Transverse colon (tissue), 4 donors: Measurements from ENCODE around the gene TMEM187. TPM values are rescaled to one million over a fixed set of nuclear protein-coding genes. Genes with fewer than 3 reads are reported as not detected.

ENCODE experiments used
- DNase-seq: peaks from one replicate; pipeline ENCODE4 v3.0.0-alpha.2; 2019
- H3K27ac ChIP-seq, 4 donors: fragments of 200-600 bp; sonication (generic); 2 replicates each; pipeline ENCODE4 v1.5.1; 2016 to 2018; ENCODE audit warnings: inconsistent platforms in 4 of 4
- H3K27me3 ChIP-seq: fragments of 200-600 bp; sonication (generic); 2 replicates; pipeline ENCODE4 v1.5.1; 2017; ENCODE audit warnings: inconsistent platforms
- H3K36me3 ChIP-seq, 4 donors: fragments of 200-600 bp; sonication (generic); 2 replicates each; pipeline ENCODE4 v1.5.1; 2017 to 2019; ENCODE audit warnings: inconsistent platforms in 4 of 4
- H3K4me1 ChIP-seq, 4 donors: fragments of 200-600 bp; sonication (generic); 2 replicates each; pipeline ENCODE4 v1.5.1; 2017 to 2020; ENCODE audit warnings: inconsistent platforms in 4 of 4
- H3K4me3 ChIP-seq, 4 donors: fragments of 200-600 bp; sonication (generic); 1 replicate in 1 of 4; 2 replicates in 3 of 4; pipeline versions ENCODE4 v1.5.1 to v1.6.1; 2017 to 2019; ENCODE audit warnings: inconsistent platforms in 4 of 4
- H3K9me3 ChIP-seq, 2 donors: fragments of 200-600 bp; sonication (generic); 2 replicates each; pipeline ENCODE4 v1.5.1; 2017 to 2019; ENCODE audit warnings: inconsistent platforms in 2 of 2
- EP300 ChIP-seq: sonication (generic); formaldehyde crosslinking; IDR thresholded peaks from one replicate; pipeline ENCODE4 v1.6.1; 2017; ENCODE audit warnings: antibody characterized with exemption, low read depth
- POLR2A ChIP-seq: fragments of 450-650 bp; IDR thresholded peaks from one replicate; pipeline ENCODE4 v1.6.1; 2016; ENCODE audit warnings: antibody characterized with exemption, mild to moderate bottlenecking, moderate library complexity
- POLR2AphosphoS5 ChIP-seq, 3 donors: sonication (generic); formaldehyde crosslinking; IDR thresholded peaks; one replicate each; pipeline ENCODE4 v1.6.1; 2016; ENCODE audit warnings: antibody characterized with exemption in 3 of 3
- WGBS, 2 donors: methylation state at CpG; one replicate each; pipeline ENCODE4 v1.1.5; 2018; ENCODE audit warnings: low coverage in 1 of 2; 5-methylcytosine and 5-hydroxymethylcytosine counted together
- in situ Hi-C, 4 donors: fragments of 200-750 bp; cut with MboI; loops; one replicate each; pipeline versions ENCODE4 v1.15.0 to v1.15.1; 2017; ENCODE audit warnings: low sequenced_read_pairs in 3 of 4, low pct_ligation_motif_present in 1 of 4, low pct_unique_long_range_greater_than_20kb in 1 of 4
- intact Hi-C: fragments of 100-400 bp; cut with DNase I; formaldehyde crosslinking; loops from one replicate; pipeline ENCODE4 v1.15.1; 2023; ENCODE audit warnings: low total_unique reads
- total RNA-seq, 4 donors: library from RNA; depleted of rRNA; stranded (reverse); fragments of >200 nt; gene quantifications; one replicate each; pipeline ENCODE4 v1.1.0, GENCODE V29; 2016
- TF ChIP-seq, protein P1 (sequence below), 5 experiments: fragments of 200-600 bp in 3 of 5; fragments of 450-650 bp in 2 of 5; sonication (generic) in 3 of 5; IDR thresholded peaks; 1 replicate in 2 of 5; 2 replicates in 3 of 5; pipeline ENCODE4 v1.5.1; 2016 to 2017; ENCODE audit warnings: antibody characterized with exemption in 5 of 5, inconsistent platforms in 3 of 5, mild to moderate bottlenecking in 2 of 5, moderate library complexity in 1 of 5

Gene TMEM187
- total RNA-seq, 4 donors from 2014 or later: 1.6 to 11.2 (median 5.5) TPM

DNA sequence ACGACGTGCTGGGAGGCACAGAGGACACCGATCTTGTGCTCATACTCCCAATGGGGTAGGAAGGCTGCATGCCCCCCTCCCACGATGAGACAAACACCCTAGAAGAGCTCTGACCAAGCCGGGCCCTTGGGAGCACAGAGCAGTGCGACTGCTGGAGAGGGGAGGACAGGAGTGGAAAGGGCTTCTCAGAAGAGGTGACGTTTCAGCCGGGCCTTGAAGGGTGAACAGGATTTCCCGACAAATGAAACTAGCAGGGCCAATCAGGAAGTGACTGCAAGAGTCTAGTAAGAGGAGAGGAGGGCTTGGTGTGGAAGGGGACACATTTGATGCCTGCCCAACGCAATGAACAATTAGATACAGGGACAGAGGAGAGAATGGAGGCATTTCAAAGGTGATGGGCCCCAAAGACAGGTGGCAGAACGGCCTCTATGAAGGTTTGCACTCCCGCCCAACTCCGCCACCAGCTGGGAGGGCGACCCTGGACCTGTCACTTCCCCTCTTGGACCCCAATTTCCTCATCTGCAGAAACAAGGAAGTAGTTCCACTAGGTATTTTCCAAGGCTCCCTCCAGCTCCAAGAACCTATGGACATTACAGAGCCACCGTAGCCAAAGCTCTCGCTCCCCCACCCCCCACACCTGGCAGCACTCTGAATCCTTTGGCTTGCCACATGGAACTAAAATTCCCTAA is 4.9 kb upstream of the TMEM187 start:
- no peak for DNase-seq
- in situ Hi-C loops: loop anchor here in 2 of 4 donors (25.0 kb wide), 2 partner anchors 205 to 570 kb away; partner anchors contain the start of genes G6PD (in 1 of the 2), IKBKG (in 1 of the 2) and PLXNB3 (in 1 of the 2)
- Histone ChIP-seq H3K4me1 (peaks cover 11 to 42% (median 33%) of the 10 kb centered on the region in 4 donors), H3K9me3 (no peaks in the 10 kb centered on the region), H3K36me3 (no peaks in the 10 kb centered on the region), H3K4me3 (no peak overlapping the region), H3K27ac (peak overlapping the region; percentile 94 to 100 (median 98)), H3K27me3 (no peaks in the 10 kb centered on the region)
- 73% methylated on average over 16 of the region's 16 CpGs; no CpG with 5 or more reads in 1 of the 2 donors for WGBS, 2 donors
- intact Hi-C loops: no loop called here
- TF ChIP-seq, protein P1, sequence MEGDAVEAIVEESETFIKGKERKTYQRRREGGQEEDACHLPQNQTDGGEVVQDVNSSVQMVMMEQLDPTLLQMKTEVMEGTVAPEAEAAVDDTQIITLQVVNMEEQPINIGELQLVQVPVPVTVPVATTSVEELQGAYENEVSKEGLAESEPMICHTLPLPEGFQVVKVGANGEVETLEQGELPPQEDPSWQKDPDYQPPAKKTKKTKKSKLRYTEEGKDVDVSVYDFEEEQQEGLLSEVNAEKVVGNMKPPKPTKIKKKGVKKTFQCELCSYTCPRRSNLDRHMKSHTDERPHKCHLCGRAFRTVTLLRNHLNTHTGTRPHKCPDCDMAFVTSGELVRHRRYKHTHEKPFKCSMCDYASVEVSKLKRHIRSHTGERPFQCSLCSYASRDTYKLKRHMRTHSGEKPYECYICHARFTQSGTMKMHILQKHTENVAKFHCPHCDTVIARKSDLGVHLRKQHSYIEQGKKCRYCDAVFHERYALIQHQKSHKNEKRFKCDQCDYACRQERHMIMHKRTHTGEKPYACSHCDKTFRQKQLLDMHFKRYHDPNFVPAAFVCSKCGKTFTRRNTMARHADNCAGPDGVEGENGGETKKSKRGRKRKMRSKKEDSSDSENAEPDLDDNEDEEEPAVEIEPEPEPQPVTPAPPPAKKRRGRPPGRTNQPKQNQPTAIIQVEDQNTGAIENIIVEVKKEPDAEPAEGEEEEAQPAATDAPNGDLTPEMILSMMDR (IDR thresholded peaks at IDR 0.05): no peak
- no peak for TF ChIP-seq EP300
- TF ChIP-seq POLR2AphosphoS5 (IDR thresholded peaks at IDR 0.05): no peak
- TF ChIP-seq POLR2A: no peak

DNA sequence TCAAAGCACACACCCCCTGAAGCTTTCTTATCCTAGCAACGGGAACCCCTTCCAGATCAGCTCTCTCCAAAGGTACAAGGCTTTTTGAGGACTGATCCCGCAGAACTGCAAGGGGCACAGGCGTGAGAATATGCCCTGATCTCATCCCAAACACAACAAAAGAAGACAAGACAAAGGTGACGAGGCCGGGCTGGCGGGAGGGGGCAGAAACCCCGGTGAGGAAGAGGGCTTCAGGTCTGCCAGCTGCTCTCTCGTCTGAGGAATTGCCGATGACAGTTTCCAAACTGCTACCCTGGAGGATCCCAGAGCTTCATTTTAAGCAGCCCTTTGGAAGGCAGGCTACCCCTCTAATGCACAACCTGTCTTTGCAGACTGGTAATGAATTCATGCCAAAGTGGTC is 4.3 kb upstream of the TMEM187 start:
- TF ChIP-seq, protein P1 (IDR thresholded peaks at IDR 0.05): no peak
- TF ChIP-seq POLR2A (no peak), POLR2AphosphoS5 (IDR thresholded peaks at IDR 0.05) (no peak), EP300 (no peak)
- H3K27ac ChIP-seq: peak overlapping the region; percentile 94 to 100 (median 98)
- peak overlapping the region in 1 of 4 donors; percentile 91 for H3K4me3 ChIP-seq
- intact Hi-C loops: no loop called here
- H3K4me1 ChIP-seq: peaks cover 11 to 42% (median 34%) of the 10 kb centered on the region in 4 donors
- H3K9me3 ChIP-seq: no peaks in the 10 kb centered on the region
- no peaks in the 10 kb centered on the region for H3K27me3 ChIP-seq
- in situ Hi-C loops: loop anchor here in 2 of 4 donors (25.0 kb wide), 2 partner anchors 206 to 569 kb away; partner anchors contain the start of genes G6PD (in 1 of the 2), IKBKG (in 1 of the 2) and PLXNB3 (in 1 of the 2)
- no peak for DNase-seq
- 60% methylated on average over 9 of the region's 9 CpGs; no CpG with 5 or more reads in 1 of the 2 donors for WGBS, 2 donors
- H3K36me3 ChIP-seq: no peaks in the 10 kb centered on the region

DNA sequence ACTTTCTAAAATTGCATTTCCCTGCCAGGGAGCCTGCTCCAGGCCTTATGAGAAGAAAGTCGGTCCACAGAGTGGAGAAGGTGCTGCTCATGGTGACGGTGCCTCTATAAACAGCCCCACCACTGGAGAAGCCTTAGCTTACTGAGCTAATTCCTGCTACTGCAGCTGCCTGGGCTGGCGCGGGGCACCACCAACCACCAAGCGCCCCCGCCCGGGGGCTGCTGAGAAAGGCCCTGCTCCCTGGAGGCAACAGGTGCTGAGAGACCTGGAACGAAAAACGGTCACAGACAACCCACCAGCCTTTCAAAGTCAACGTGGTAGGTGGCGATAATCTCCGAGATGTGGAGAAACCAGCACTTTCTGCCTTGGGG is 3.8 kb upstream of the TMEM187 start:
- Histone ChIP-seq H3K4me1 (peaks cover 11 to 47% (median 39%) of the 10 kb centered on the region in 4 donors), H3K27ac (peak overlapping the region; percentile 94 to 100 (median 98)), H3K9me3 (no peaks in the 10 kb centered on the region), H3K27me3 (no peaks in the 10 kb centered on the region), H3K36me3 (no peaks in the 10 kb centered on the region), H3K4me3 (peak overlapping the region in 3 of 4 donors; percentile 63 to 91 (median 83))
- DNase-seq: peak; percentile 46
- intact Hi-C loops: no loop called here
- in situ Hi-C loops: loop anchor here in 2 of 4 donors (25.0 kb wide), 2 partner anchors 206 to 569 kb away; partner anchors contain the start of genes G6PD (in 1 of the 2), IKBKG (in 1 of the 2) and PLXNB3 (in 1 of the 2)
- WGBS, 2 donors: 49% methylated on average over 12 of the region's 12 CpGs; no CpG with 5 or more reads in 1 of the 2 donors
- TF ChIP-seq POLR2AphosphoS5 (IDR thresholded peaks at IDR 0.05): no peak
- TF ChIP-seq EP300: no peak
- TF ChIP-seq POLR2A: no peak
- TF ChIP-seq, protein P1 (IDR thresholded peaks at IDR 0.05): no peak

DNA sequence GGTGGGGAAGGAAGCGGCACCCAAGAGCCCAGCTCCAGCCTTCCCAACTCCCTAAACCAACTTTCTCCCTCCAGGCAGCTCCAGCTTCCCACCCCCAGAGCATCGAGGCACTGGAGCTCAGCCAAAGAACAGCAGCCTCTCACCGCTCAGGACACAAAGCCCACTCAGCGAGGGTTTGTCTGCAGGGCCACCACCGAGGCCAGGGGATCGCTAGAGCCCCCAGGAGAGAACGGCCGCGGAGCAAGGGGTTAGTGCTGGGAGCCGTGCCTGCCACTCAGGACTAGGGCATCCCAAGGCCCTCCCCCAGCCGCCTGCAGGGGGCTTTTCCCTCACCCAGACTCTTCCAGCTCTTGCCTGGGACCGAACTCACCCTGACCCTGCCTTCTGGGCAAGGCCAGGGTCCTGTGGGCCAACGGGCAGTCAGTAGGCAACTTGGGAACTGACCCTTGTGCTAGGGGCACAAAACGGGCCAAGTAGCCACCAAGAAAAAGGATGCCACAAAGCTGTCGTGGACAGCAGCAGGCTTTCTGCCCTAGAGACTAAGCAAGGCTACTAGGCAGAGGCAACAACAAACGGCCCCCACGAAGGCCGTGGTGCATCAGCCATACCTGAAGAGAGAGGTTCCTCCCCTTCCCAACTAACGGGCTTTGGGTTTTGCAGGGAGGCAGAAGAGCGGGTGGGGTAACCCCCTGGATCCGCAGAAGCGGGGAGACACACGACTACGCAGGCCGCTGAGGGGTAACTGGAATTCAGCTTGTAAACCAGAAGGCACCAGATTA is 3.2 kb upstream of the TMEM187 start:
- intact Hi-C loops: no loop called here
- no peaks in the 10 kb centered on the region for H3K27me3 ChIP-seq
- no peaks in the 10 kb centered on the region for H3K9me3 ChIP-seq
- TF ChIP-seq EP300: no peak
- TF ChIP-seq, protein P1 (IDR thresholded peaks at IDR 0.05): no peak
- TF ChIP-seq POLR2A: no peak
- no peak for TF ChIP-seq POLR2AphosphoS5 (IDR thresholded peaks at IDR 0.05)
- no peak for DNase-seq
- 42% methylated on average over 25 of the region's 25 CpGs; no CpG with 5 or more reads in 1 of the 2 donors for WGBS, 2 donors
- peak overlapping the region; percentile 94 to 100 (median 98) for H3K27ac ChIP-seq
- no peaks in the 10 kb centered on the region for H3K36me3 ChIP-seq
- H3K4me1 ChIP-seq: peaks cover 11 to 52% (median 44%) of the 10 kb centered on the region in 4 donors
- in situ Hi-C loops: loop anchor here in 2 of 4 donors (25.0 kb wide), 2 partner anchors 207 to 568 kb away; partner anchors contain the start of genes G6PD (in 1 of the 2), IKBKG (in 1 of the 2) and PLXNB3 (in 1 of the 2)
- H3K4me3 ChIP-seq: peak overlapping the region; percentile 9 to 91 (median 73)
